ENCODE data around the gene DDIT3. TPM values are rescaled to one million over a fixed set of nuclear protein-coding genes. Genes with fewer than 3 reads are reported as not detected.
A peak's percentile ranks its signal among the peaks of the same experiment; 100 is the strongest.
"Not testable (repeated sequence)": the region's sequence is repeated elsewhere in the genome, so short reads cannot be mapped to it uniquely, and the experiment has no call there.

DDIT3 gene
- total RNA-seq, 1 experiment from 2014 or later = 84.7 TPM

- intact Hi-C loops (cut with micrococcal nuclease) = no loop called here
- ChIA-PET CTCF (no interaction called here), POLR2A (interaction anchor here (0.8 to 2.4 kb wide), 3 partner anchors 10 to 211 kb away, joined by 3 to 8 read pairs (median 4); no protein-coding TSS in a partner anchor), RAD21 (ENCODE audit: low non-redundant PET in 1 of 2, low total read pairs in 2 of 2, uncharacterized antibody in 2 of 2, unreplicated experiment in 2 of 2) (no interaction called here)
- Histone ChIP-seq H3K27ac (ENCODE audit: low read depth, low read length) (peak overlapping the region; percentile 40), H3K36me3 (ENCODE audit: control insufficient read depth in 1 of 2, insufficient read depth in 2 of 2, low read length in 2 of 2) (peaks cover 50 to 59% of the 10 kb centered on the region in 2 experiments; a peak in 3 of 4 replicates), H3K9me2 (ENCODE audit: insufficient read depth) (no peaks in the 10 kb centered on the region), H2AFZ (ENCODE audit: low read depth, low read length, poor library complexity, severe bottlenecking) (no peak overlapping the region), H3K79me2 (ENCODE audit: insufficient read depth, low read length) (peaks cover 45% of the 10 kb centered on the region), H4K20me1 (ENCODE audit: insufficient read depth) (peaks cover 7% of the 10 kb centered on the region; the same call in 1 of the 2 replicates), H3K9me3 (ENCODE audit: control insufficient read depth in 1 of 2, insufficient read depth in 1 of 2, low read depth in 1 of 2, low read length in 2 of 2) (no peaks in the 10 kb centered on the region), H3K27me3 (ENCODE audit: insufficient read depth, low read length) (no peaks in the 10 kb centered on the region), H3K4me2 (ENCODE audit: low read length) (no peak overlapping the region), H3K4me3 (replicated peaks in 1 of 2; ENCODE audit: low read depth in 1 of 2, low read length in 2 of 2) (no peak overlapping the region), H3K9ac (ENCODE audit: low read length) (no peak overlapping the region), H3K4me1 (ENCODE audit: control insufficient read depth in 1 of 2, insufficient read depth in 2 of 2, low read length in 2 of 2) (peaks cover 4 to 20% of the 10 kb centered on the region in 2 experiments; a peak in 3 of 4 replicates)
- no peak for TF ChIP-seq MAX (IDR thresholded peaks at IDR 0.05)
- TF ChIP-seq FOSL1 (IDR thresholded peaks at IDR 0.05; ENCODE audit: low read depth) = no peak
- no peak for TF ChIP-seq ELF1 (IDR thresholded peaks at IDR 0.05; ENCODE audit: borderline replicate concordance, low read depth)
- TF ChIP-seq SRF (IDR thresholded peaks at IDR 0.05; ENCODE audit: low read depth) = no peak
- no TSS peak for BruUV-seq (replicated peaks)
- DNase-seq (ENCODE audit: low read depth, low spot score) = no peak
- no peak for ATAC-seq
These were observed 4.8 kb downstream of the DDIT3 start for GRCh38 chr12:57515408-57515933.

- H3K79me2 ChIP-seq (ENCODE audit: insufficient read depth, low read length) = peaks cover 41% of the 10 kb centered on the region
- H3K27me3 ChIP-seq (ENCODE audit: insufficient read depth, low read length) = no peaks in the 10 kb centered on the region
- peaks cover 4 to 20% of the 10 kb centered on the region in 2 experiments; a peak in 3 of 4 replicates for H3K4me1 ChIP-seq (ENCODE audit: control insufficient read depth in 1 of 2, insufficient read depth in 2 of 2, low read length in 2 of 2)
- peaks cover 7% of the 10 kb centered on the region; the same call in 1 of the 2 replicates for H4K20me1 ChIP-seq (ENCODE audit: insufficient read depth)
- TF ChIP-seq POLR2AphosphoS5 (IDR thresholded peaks at IDR 0.05; ENCODE audit: low read depth, low read length) = peak; percentile 54
- no peak for TF ChIP-seq CEBPB (IDR thresholded peaks at IDR 0.05; ENCODE audit: low read depth)
- intact Hi-C loops (cut with micrococcal nuclease) = no loop called here
- H3K27ac ChIP-seq (ENCODE audit: low read depth, low read length) = peak overlapping the region; percentile 40; the same call in 1 of the 2 replicates
- H3K4me2 ChIP-seq (ENCODE audit: low read length) = no peak overlapping the region
- ChIA-PET POLR2A (interaction anchor here (0.8 to 2.4 kb wide), 3 partner anchors 10 to 212 kb away, joined by 3 to 8 read pairs (median 4); no protein-coding TSS in a partner anchor), RAD21 (ENCODE audit: low non-redundant PET in 1 of 2, low total read pairs in 2 of 2, uncharacterized antibody in 2 of 2, unreplicated experiment in 2 of 2) (no interaction called here), CTCF (no interaction called here)
- peaks cover 51 to 59% of the 10 kb centered on the region in 2 experiments; a peak in 3 of 4 replicates for H3K36me3 ChIP-seq (ENCODE audit: control insufficient read depth in 1 of 2, insufficient read depth in 2 of 2, low read length in 2 of 2)
- H3K9me2 ChIP-seq (ENCODE audit: insufficient read depth) = no peaks in the 10 kb centered on the region
- DNase-seq (ENCODE audit: low read depth, low spot score) = no peak
- H3K4me3 ChIP-seq (replicated peaks in 1 of 2; ENCODE audit: low read depth in 1 of 2, low read length in 2 of 2) = no peak overlapping the region
- no TSS peak for BruUV-seq (replicated peaks)
- no peaks in the 10 kb centered on the region for H3K9me3 ChIP-seq (ENCODE audit: control insufficient read depth in 1 of 2, insufficient read depth in 1 of 2, low read depth in 1 of 2, low read length in 2 of 2)
- H2AFZ ChIP-seq (ENCODE audit: low read depth, low read length, poor library complexity, severe bottlenecking) = no peak overlapping the region
- no peak for ATAC-seq
- H3K9ac ChIP-seq (ENCODE audit: low read length) = no peak overlapping the region
These were observed 5.5 kb downstream of the DDIT3 start for GRCh38 chr12:57514720-57515407.

GRCh38 chr12:57514246-57514645 lies 6.1 kb downstream of the DDIT3 start:
- CTCF ChIA-PET; H3K9me2 ChIP-seq (ENCODE audit: insufficient read depth); H2AFZ ChIP-seq (ENCODE audit: low read depth, low read length, poor library complexity, severe bottlenecking); H3K9ac ChIP-seq (ENCODE audit: low read length); ATAC-seq; H3K4me2 ChIP-seq (ENCODE audit: low read length); H3K27me3 ChIP-seq (ENCODE audit: insufficient read depth, low read length); RAD21 ChIA-PET (ENCODE audit: low non-redundant PET in 1 of 2, low total read pairs in 2 of 2, uncharacterized antibody in 2 of 2, unreplicated experiment in 2 of 2); intact Hi-C loops (cut with micrococcal nuclease); H3K9me3 ChIP-seq (ENCODE audit: control insufficient read depth in 1 of 2, insufficient read depth in 1 of 2, low read depth in 1 of 2, low read length in 2 of 2); H3K4me3 ChIP-seq (replicated peaks in 1 of 2; ENCODE audit: low read depth in 1 of 2, low read length in 2 of 2); H3K27ac ChIP-seq (ENCODE audit: low read depth, low read length); BruUV-seq (replicated peaks); H4K20me1 ChIP-seq (ENCODE audit: insufficient read depth); DNase-seq (ENCODE audit: low read depth, low spot score): not testable (repeated sequence)
- Histone ChIP-seq H3K4me1 (ENCODE audit: control insufficient read depth in 1 of 2, insufficient read depth in 2 of 2, low read length in 2 of 2) (peaks cover 4 to 16% of the 10 kb centered on the region in 2 experiments; a peak in 3 of 4 replicates), H3K36me3 (ENCODE audit: control insufficient read depth in 1 of 2, insufficient read depth in 2 of 2, low read length in 2 of 2) (peaks cover 51 to 55% of the 10 kb centered on the region in 2 experiments; a peak in 3 of 4 replicates), H3K79me2 (ENCODE audit: insufficient read depth, low read length) (peaks cover 34% of the 10 kb centered on the region)
- POLR2A ChIA-PET = interaction anchor here (0.7 to 2.4 kb wide), 3 partner anchors 9 to 212 kb away, joined by 4 to 8 read pairs (median 4); no protein-coding TSS in a partner anchor

All from HCT116 (cell line).